HG02973 (cell line): ENCODE measurements around the gene SH3PXD2A.
"Not testable (repeated sequence)": the region's sequence is repeated elsewhere in the genome, so short reads cannot be mapped to it uniquely, and the experiment has no call there.

Experiments used
- ATAC-seq: cut with Tn5 transposase; IDR thresholded peaks from one replicate; pipeline ENCODE4 v1.9.1; 2021; ENCODE audit warnings: moderate library complexity; ENCODE audit not compliant: unreplicated experiment

SH3PXD2A gene

GRCh38 chr10:103632871-103633270, 222.5 kb downstream of the SH3PXD2A start:
- ATAC-seq, result not testable (repeated sequence)

- no peak for ATAC-seq
Measured at GRCh38 chr10:103632247-103632642, 223.1 kb downstream of the SH3PXD2A start.

DNA sequence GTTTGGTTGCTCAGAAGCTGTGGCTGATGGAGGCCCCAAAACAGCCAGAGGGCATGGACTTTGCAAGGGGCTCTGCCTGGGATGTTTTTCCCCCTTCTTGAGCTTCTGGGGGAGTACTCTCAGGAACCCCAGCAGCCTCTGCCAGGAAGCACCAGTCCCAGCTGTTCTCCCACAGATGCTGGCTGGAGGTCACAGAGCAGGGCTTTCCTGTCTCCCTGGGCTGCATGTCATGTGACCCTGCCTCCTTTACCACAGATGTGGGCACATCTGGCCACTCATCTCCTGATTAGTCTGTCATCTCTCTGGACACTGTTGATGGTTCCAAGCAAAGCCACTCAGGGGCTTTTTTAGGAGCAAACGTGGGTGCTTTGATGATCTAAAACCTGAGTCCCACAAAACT, 225.2 kb downstream of the SH3PXD2A start:
- ATAC-seq, result no peak

- no peak for ATAC-seq
Measured at GRCh38 chr10:103629581-103629980, 225.8 kb downstream of the SH3PXD2A start.

GRCh38 chr10:103627893-103628292, 227.5 kb downstream of the SH3PXD2A start:
- ATAC-seq, result no peak

DNA sequence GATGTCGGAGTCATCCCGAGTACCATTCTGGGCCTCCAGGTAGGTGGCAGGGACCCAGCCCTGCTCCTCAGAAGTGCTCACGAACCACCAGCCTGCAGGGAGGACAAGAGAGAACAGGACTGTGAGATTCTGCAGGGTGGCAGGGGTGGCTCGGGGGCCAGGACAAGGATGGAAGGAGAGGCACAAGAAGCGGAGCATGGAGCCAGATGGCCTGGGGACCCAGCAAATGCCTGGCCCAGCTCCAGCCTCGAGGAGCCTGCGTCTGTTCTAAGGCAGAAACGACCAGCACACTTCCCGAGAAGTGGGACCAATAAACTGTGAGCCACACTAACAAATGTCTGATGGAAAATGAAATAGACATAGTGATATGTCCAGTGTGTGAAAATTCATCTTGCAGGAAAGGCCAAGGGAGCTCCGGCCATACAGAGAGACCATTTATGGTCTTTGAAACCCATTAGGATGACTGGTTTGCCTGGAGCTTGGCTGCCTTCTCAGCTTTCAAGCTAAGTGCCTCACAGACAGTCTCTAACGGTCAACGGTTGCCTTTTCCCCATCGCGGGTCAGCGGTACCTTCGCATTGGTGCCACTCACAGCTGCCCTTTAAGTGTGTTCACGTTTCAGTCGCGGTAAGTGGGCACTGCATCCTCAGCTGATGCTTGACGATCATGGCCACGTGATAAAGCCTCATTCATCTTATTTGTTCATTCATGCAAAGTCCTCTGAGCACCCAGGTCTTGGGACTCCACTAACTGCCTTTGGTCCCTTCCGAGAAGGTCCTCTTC, 228.1 kb downstream of the SH3PXD2A start:
- no peak for ATAC-seq

DNA sequence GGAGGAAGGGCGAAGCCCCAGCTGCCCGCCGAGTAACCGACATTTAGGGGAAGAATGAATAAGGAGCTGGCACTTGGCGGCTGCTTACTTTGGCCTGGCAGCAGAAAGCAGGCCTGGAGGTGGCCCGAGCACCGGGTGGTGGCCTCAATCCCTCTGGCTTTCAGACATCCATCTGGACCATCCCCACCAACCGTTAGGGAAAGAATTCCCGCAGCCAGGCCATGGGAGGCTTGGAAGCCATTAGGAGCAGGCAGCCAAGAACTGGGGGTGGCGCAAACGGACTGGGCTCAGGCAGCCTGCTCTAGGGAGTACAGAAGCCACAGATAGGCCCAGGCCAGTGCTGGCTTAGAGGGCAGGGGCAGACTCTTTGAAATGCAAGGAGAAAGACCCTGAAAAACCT, 229.2 kb downstream of the SH3PXD2A start:
- ATAC-seq, result no peak

- no peak for ATAC-seq
Measured at GRCh38 chr10:103622935-103623574, 232.3 kb downstream of the SH3PXD2A start.

- no peak for ATAC-seq
Measured at GRCh38 chr10:103622286-103622685, 233.1 kb downstream of the SH3PXD2A start.

DNA sequence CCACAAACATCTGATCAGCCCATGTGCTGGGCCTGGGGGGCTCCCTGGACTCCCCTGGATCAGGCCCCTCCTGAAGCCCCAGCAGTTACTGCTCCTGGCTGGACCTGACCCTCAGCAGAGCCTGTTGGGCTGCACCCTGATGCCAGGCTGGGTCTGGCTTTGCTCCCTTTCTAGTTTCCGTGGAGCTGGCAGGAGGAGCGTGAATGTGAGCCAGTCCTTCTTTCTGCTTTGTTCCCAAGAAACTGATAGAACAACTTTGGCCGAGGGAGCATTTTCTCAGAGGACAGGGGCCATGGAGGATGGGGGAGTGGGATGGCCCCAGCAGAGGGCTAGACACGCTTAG, 233.6 kb downstream of the SH3PXD2A start:
- ATAC-seq, result no peak

DNA sequence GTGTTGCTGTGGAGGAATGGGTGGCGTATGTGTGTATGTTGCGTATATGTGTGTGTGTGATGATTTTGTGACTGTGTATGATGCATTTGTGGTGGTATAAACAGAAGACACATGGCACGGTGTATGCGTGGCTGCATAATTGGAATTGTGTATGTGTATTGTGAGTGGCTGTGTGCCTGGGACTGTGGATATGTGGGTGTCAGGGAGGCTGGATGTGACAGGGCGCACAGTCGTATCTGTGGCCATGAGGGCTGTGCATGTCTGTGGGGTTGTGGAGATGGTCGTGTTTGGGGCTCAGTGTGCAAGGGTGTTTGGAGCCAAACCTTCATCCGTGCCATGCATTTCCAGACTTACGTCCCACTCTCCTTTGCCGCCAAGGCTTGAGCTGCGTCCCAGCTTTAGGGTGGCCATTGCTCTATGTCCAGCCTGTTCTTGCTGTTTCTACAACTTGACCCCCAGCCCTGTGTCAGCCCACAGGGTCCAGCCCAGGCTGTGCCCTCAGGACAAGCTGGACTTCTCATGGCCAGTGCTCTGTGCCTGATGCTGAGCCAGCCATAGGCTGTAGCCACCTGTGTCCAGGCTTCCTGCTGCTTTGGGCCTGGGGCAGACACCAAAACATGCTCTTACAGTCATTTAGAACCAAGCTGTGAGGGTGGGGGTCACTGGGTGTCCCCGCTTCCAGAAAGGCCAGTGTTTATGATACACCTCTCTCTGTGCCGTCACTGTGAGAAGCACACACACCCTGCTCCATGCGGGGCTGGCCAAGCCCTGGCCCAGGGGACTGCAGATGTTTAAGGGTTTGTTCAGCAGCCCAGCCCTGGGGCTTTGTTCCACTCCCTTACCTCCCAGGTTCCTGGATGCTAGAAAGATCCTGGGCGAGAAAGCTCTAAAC, 234.2 kb downstream of the SH3PXD2A start:
- no peak for ATAC-seq

DNA sequence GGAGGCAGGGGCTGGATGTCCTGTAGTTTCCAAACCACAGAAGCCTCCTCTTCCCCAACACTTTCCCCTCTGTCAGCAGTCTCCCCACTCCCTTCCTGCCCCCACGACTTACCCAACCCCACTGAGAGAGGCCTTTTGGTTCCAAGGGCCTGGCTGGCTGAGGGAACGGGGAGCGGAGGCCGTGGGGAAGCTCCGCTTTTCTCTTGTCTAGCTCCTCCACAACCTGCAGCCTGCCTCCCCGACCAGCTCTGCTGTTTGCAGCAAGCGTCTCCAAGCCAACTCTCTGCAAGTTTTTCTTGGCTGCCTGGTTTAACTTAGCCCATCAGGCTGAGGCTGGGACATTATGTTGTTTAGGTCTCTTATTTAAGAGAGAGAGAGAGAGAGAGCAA, 235.0 kb downstream of the SH3PXD2A start:
- no peak for ATAC-seq

GRCh38 chr10:103619424-103620351, 235.7 kb downstream of the SH3PXD2A start:
- no peak for ATAC-seq

DNA sequence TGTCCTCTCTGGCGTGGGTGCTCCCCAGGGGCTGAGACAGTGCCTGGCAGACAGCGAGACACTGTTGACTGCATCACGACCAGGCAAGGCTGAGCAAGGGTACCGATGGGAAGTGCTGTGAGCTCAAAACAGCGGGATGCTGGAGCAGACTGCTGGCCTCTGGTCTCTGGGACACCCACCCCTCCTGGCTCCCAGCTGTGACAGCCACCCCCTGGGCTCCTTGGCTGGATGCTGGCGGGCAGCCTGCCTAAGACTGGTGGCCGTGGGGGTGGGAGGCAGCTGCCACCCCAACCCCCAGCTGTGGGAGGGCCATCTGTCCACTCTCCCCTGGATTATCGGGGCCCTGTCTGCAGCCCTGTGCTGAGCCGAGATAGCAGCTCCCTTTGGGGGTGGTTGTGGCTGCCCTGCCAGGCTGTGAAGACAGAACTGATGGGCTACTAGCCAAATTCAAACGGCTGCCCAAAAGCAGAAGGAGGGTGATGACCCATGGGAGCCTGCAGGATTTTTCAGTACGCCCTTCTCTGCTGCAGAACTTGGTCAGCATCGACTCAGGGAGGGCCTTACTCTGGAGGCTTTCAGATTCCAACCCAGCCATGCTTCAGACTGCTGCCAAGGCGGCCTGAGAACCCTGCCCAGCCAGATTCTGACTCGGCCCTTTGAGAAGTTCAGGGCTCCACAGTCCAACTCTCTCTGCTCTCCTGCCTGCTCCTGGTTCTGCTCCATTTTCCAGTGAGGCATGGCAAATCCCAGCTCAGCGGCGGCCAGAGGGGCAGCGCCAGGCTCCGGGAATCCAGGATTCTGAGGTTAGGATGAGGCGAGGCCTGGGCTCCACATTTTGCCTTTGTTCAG, 236.6 kb downstream of the SH3PXD2A start:
- no peak for ATAC-seq

- ATAC-seq, result no peak
Measured at GRCh38 chr10:103617602-103618385, 237.6 kb downstream of the SH3PXD2A start.

GRCh38 chr10:103616705-103617601, 238.4 kb downstream of the SH3PXD2A start:
- no peak for ATAC-seq

GRCh38 chr10:103614306-103615158, 240.8 kb downstream of the SH3PXD2A start:
- ATAC-seq, result no peak
